ENCODE data around the gene ZNF70. TPM values are rescaled to one million over a fixed set of nuclear protein-coding genes. Genes with fewer than 3 reads are reported as not detected.

Gene ZNF70
- polyA plus RNA-seq, 1 of the 3 experiments (the other 2 are of a cell fraction) = 0.77 TPM

DNA sequence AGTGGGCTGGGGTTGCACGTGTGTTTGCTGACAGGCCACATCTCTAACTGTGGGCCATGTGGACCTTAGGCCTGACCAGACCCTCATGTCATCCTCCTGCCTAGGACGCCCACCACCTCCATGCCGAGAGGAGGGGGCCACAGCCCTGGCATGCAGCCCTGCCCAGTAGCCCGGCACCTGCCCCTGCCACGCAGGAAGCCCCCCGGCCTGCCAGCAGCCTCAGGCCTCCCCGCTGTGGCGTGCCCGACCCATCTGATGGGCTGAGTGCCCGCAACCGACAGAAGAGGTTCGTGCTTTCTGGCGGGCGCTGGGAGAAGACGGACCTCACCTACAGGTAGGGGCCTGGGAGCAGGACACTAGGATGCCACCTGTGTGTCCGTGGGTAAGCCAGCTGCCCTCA, 28.2 kb upstream of the ZNF70 start:
- Histone ChIP-seq H3K36me3 (replicated peaks in 1 of 2; ENCODE audit: control insufficient read depth in 1 of 2, insufficient read depth in 2 of 2, low read length in 1 of 2) (peaks cover 0 to 3% of the 10 kb centered on the region in 2 experiments), H3K79me2 (ENCODE audit: insufficient read depth) (no peaks in the 10 kb centered on the region), H3K9me3 (no peaks in the 10 kb centered on the region), H3K27ac (ENCODE audit: low read depth in 2 of 2, low read length in 1 of 2) (no peak overlapping the region), H3K27me3 (ENCODE audit: insufficient read depth) (no peaks in the 10 kb centered on the region), H3F3A (replicated peaks; ENCODE audit: insufficient read depth) (peaks cover 10% of the 10 kb centered on the region), H4K20me1 (ENCODE audit: insufficient read depth) (no peaks in the 10 kb centered on the region), H3K9ac (no peak overlapping the region), H3K4me3 (ENCODE audit: low read depth in 2 of 2, low read length in 1 of 2) (no peak overlapping the region), H2AFZ (ENCODE audit: low read depth) (no peak overlapping the region), H3K4me1 (ENCODE audit: control insufficient read depth in 1 of 2, insufficient read depth in 2 of 2, low read depth in 1 of 2, low read length in 1 of 2) (peaks cover 0 to 29% of the 10 kb centered on the region in 2 experiments; a peak in 2 of 4 replicates), H3K4me2 (no peak overlapping the region), H3K9me2 (no peaks in the 10 kb centered on the region)
- CTCF ChIA-PET = interaction anchor here (1.1 to 2.4 kb wide), 4 partner anchors 9 to 71 kb away, joined by 3 to 13 read pairs (median 4); no protein-coding TSS in a partner anchor
- no CpG with 5 or more reads among the region's 16 CpGs for WGBS (ENCODE audit: low lambda C conversion rate)
- POLR2A ChIA-PET = no interaction called here
- DNase-seq = no peak
- TF ChIP-seq, protein P1, sequence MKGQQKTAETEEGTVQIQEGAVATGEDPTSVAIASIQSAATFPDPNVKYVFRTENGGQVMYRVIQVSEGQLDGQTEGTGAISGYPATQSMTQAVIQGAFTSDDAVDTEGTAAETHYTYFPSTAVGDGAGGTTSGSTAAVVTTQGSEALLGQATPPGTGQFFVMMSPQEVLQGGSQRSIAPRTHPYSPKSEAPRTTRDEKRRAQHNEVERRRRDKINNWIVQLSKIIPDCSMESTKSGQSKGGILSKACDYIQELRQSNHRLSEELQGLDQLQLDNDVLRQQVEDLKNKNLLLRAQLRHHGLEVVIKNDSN (IDR thresholded peaks at IDR 0.05; ENCODE audit: borderline replicate concordance, low read depth) = no peak
- TF ChIP-seq, protein P2, sequence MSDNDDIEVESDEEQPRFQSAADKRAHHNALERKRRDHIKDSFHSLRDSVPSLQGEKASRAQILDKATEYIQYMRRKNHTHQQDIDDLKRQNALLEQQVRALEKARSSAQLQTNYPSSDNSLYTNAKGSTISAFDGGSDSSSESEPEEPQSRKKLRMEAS (IDR thresholded peaks at IDR 0.05; ENCODE audit: low read depth) = no peak
- TF ChIP-seq RXRA (IDR thresholded peaks at IDR 0.05; ENCODE audit: borderline replicate concordance, low read depth) (no peak), GABPA (IDR thresholded peaks at IDR 0.05; ENCODE audit: low read depth) (no peak), NRF1 (IDR thresholded peaks at IDR 0.05; ENCODE audit: low read depth, low read length) (no peak), ELF1 (IDR thresholded peaks at IDR 0.05) (no peak), FOXJ3 (CRISPR knock-in tag; IDR thresholded peaks at IDR 0.05) (no peak), TEAD4 (IDR thresholded peaks at IDR 0.05; ENCODE audit: borderline replicate concordance, insufficient read depth) (no peak), RAD21 (IDR thresholded peaks at IDR 0.05; ENCODE audit: low read length) (no peak), RCOR1 (IDR thresholded peaks at IDR 0.05; ENCODE audit: low read length) (no peak), YY1 (IDR thresholded peaks at IDR 0.05; ENCODE audit: low read depth) (no peak)
- TF ChIP-seq, protein P3, sequence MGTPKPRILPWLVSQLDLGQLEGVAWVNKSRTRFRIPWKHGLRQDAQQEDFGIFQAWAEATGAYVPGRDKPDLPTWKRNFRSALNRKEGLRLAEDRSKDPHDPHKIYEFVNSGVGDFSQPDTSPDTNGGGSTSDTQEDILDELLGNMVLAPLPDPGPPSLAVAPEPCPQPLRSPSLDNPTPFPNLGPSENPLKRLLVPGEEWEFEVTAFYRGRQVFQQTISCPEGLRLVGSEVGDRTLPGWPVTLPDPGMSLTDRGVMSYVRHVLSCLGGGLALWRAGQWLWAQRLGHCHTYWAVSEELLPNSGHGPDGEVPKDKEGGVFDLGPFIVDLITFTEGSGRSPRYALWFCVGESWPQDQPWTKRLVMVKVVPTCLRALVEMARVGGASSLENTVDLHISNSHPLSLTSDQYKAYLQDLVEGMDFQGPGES (IDR thresholded peaks at IDR 0.05; ENCODE audit: low read depth, low read length) = no peak

DNA sequence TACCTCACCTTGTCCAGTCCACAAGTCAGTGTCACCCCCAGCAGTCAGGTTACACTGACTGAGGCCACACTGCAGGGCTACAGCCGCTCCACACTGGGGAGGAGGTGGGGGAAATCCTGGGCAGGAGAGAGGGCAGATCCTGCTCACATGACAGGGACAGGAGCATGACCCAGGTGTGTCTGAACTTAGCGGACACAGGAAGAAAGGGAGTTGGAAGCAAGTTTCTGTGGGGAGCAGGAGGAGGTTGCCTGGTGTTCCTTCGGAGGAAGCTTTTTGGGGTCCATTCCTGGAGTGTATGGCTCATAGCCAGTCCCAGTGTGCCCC, 27.6 kb upstream of the ZNF70 start:
- Histone ChIP-seq H3K27ac (ENCODE audit: low read depth in 2 of 2, low read length in 1 of 2) (no peak overlapping the region), H4K20me1 (ENCODE audit: insufficient read depth) (no peaks in the 10 kb centered on the region), H3K36me3 (replicated peaks in 1 of 2; ENCODE audit: control insufficient read depth in 1 of 2, insufficient read depth in 2 of 2, low read length in 1 of 2) (peaks cover 0 to 3% of the 10 kb centered on the region in 2 experiments), H3K4me2 (no peak overlapping the region), H3K27me3 (ENCODE audit: insufficient read depth) (no peaks in the 10 kb centered on the region), H3F3A (replicated peaks; ENCODE audit: insufficient read depth) (peaks cover 10% of the 10 kb centered on the region), H3K4me1 (ENCODE audit: control insufficient read depth in 1 of 2, insufficient read depth in 2 of 2, low read depth in 1 of 2, low read length in 1 of 2) (peaks cover 0 to 30% of the 10 kb centered on the region in 2 experiments; a peak in 2 of 4 replicates), H2AFZ (ENCODE audit: low read depth) (no peak overlapping the region), H3K9ac (no peak overlapping the region), H3K9me3 (no peaks in the 10 kb centered on the region), H3K9me2 (no peaks in the 10 kb centered on the region), H3K79me2 (ENCODE audit: insufficient read depth) (no peaks in the 10 kb centered on the region), H3K4me3 (ENCODE audit: low read depth in 2 of 2, low read length in 1 of 2) (no peak overlapping the region)
- TF ChIP-seq, protein P1 (IDR thresholded peaks at IDR 0.05; ENCODE audit: borderline replicate concordance, low read depth) = no peak
- TF ChIP-seq YY1 (IDR thresholded peaks at IDR 0.05; ENCODE audit: low read depth) (no peak), FOXM1 (IDR thresholded peaks at IDR 0.05; ENCODE audit: low read depth) (no peak), JUND (IDR thresholded peaks at IDR 0.05) (no peak), NFIC (IDR thresholded peaks at IDR 0.05; ENCODE audit: borderline replicate concordance) (no peak), EP300 (IDR thresholded peaks at IDR 0.05; ENCODE audit: borderline replicate concordance in 1 of 2, low read depth in 1 of 2, low read length in 1 of 2) (no peak), TEAD4 (IDR thresholded peaks at IDR 0.05; ENCODE audit: borderline replicate concordance, insufficient read depth) (no peak), RFX5 (IDR thresholded peaks at IDR 0.05; ENCODE audit: low read length) (no peak), EZH2phosphoT487 (IDR thresholded peaks at IDR 0.05; ENCODE audit: borderline replicate concordance, low read depth) (no peak)
- TF ChIP-seq, protein P4, sequence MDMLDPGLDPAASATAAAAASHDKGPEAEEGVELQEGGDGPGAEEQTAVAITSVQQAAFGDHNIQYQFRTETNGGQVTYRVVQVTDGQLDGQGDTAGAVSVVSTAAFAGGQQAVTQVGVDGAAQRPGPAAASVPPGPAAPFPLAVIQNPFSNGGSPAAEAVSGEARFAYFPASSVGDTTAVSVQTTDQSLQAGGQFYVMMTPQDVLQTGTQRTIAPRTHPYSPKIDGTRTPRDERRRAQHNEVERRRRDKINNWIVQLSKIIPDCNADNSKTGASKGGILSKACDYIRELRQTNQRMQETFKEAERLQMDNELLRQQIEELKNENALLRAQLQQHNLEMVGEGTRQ (IDR thresholded peaks at IDR 0.05; ENCODE audit: borderline replicate concordance, low read depth, low read length) = no peak
- TF ChIP-seq, protein P5, sequence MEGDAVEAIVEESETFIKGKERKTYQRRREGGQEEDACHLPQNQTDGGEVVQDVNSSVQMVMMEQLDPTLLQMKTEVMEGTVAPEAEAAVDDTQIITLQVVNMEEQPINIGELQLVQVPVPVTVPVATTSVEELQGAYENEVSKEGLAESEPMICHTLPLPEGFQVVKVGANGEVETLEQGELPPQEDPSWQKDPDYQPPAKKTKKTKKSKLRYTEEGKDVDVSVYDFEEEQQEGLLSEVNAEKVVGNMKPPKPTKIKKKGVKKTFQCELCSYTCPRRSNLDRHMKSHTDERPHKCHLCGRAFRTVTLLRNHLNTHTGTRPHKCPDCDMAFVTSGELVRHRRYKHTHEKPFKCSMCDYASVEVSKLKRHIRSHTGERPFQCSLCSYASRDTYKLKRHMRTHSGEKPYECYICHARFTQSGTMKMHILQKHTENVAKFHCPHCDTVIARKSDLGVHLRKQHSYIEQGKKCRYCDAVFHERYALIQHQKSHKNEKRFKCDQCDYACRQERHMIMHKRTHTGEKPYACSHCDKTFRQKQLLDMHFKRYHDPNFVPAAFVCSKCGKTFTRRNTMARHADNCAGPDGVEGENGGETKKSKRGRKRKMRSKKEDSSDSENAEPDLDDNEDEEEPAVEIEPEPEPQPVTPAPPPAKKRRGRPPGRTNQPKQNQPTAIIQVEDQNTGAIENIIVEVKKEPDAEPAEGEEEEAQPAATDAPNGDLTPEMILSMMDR (IDR thresholded peaks at IDR 0.05) = no peak
- TF ChIP-seq, protein P3 (IDR thresholded peaks at IDR 0.05; ENCODE audit: low read depth, low read length) = no peak
- ChIA-PET POLR2A (no interaction called here), CTCF (interaction anchor here (1.1 to 2.4 kb wide), 5 partner anchors 9 to 71 kb away, joined by 3 to 13 read pairs (median 6); partner anchors contain the start of gene CHCHD10)
- WGBS (ENCODE audit: low lambda C conversion rate) = 93% methylated on average over 3 of the region's 3 CpGs
- DNase-seq = no peak
